ENCODE measurements around the gene MTFR2. TPM values are rescaled to one million over a fixed set of nuclear protein-coding genes. Genes with fewer than 3 reads are reported as not detected.

MTFR2 gene
- total RNA-seq, 2 donors from 2014 or later, result 4.0 to 6.3 TPM

DNA sequence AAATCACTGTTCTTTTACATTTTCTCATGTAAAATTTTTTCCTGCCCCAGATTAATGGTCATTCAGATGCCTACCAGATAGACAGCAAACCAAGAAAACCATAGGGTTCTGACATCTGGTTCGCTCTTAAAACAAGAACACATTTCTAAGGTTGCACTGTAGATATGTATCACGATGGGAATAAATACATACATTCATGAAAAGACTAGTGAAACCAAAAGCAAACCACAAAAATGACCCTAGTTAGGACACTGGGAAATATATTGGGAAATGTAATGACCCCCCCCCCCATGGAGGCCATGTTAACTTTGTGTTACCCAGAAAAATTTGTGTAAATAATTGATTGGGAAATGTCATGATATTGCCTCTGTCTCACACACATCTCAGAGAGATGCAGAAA lies 37.5 kb downstream of the MTFR2 start:
- H3K27me3 ChIP-seq (ENCODE audit: control insufficient read depth, insufficient read depth, low read length, poor library complexity, severe bottlenecking), result no peaks in the 10 kb centered on the region
- no peaks in the 10 kb centered on the region for H3K9me3 ChIP-seq (ENCODE audit: control insufficient read depth, low read length)
- H3K4me3 Mint-ChIP-seq, result no peak overlapping the region
- H3K27me3 Mint-ChIP-seq (ENCODE audit: insufficient read depth), result no peaks in the 10 kb centered on the region
- no peak overlapping the region for H3K4me3 ChIP-seq (ENCODE audit: low read length)
- H3K27ac ChIP-seq (ENCODE audit: low read depth, low read length), result no peak overlapping the region
- H3K9ac ChIP-seq (ENCODE audit: extremely low read depth, low read length, poor library complexity, severe bottlenecking), result no peak overlapping the region
- H3K36me3 Mint-ChIP-seq (ENCODE audit: low read depth), result no peaks in the 10 kb centered on the region
- TF ChIP-seq, protein P1, sequence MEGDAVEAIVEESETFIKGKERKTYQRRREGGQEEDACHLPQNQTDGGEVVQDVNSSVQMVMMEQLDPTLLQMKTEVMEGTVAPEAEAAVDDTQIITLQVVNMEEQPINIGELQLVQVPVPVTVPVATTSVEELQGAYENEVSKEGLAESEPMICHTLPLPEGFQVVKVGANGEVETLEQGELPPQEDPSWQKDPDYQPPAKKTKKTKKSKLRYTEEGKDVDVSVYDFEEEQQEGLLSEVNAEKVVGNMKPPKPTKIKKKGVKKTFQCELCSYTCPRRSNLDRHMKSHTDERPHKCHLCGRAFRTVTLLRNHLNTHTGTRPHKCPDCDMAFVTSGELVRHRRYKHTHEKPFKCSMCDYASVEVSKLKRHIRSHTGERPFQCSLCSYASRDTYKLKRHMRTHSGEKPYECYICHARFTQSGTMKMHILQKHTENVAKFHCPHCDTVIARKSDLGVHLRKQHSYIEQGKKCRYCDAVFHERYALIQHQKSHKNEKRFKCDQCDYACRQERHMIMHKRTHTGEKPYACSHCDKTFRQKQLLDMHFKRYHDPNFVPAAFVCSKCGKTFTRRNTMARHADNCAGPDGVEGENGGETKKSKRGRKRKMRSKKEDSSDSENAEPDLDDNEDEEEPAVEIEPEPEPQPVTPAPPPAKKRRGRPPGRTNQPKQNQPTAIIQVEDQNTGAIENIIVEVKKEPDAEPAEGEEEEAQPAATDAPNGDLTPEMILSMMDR (conservative IDR thresholded peaks at IDR 0.05), result no peak
- H3K36me3 ChIP-seq (ENCODE audit: control insufficient read depth, insufficient read depth, low read length), result no peaks in the 10 kb centered on the region
- WGBS, 2 experiments (ENCODE audit: insufficient coverage in 1 of 2, insufficient read length in 1 of 2), result 89% methylated on average over 2 of the region's 2 CpGs; no CpG with 5 or more reads in 1 of the 2 experiments
- no peaks in the 10 kb centered on the region for H3K9me3 Mint-ChIP-seq
- H3K4me1 ChIP-seq (ENCODE audit: control insufficient read depth, insufficient read depth, low read length), result no peaks in the 10 kb centered on the region
- no peak overlapping the region for H3K27ac Mint-ChIP-seq
- DNase-seq, result no peak
- H3K4me1 Mint-ChIP-seq, result no peaks in the 10 kb centered on the region

DNA sequence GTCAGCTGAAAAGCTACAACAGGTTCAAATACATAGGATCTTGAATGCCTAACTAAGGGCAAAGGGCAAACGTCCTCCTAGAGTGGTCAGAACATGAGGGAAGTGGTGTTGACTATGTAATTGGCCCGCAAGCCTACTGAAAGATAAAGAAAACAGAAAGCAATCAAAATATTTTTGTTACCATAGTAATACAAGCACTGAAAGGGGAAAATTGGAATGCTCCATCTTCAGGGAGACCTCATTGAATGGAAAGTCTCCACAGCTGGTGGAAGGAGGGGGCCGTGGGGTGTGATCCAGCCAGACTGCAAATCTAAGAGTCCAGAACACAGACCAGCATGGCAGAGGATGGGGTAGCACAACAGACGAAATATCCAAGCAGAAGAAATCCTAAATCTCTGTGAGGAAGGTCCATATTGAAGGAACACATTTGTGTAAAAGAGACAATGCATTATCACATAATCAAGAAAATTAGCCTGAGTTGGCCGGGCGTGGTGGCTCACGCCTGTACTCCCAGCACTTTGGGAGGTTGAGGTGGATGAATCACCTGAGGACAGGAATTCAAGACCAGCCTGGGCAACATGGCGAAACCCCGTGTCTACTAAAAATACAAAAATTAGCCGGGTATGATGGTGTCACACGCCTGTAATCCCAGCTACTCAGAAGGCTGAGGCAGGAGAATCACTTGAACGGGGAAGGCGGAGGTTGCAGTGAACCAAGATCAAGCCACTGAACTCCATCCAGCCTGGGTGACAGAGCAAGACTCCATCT lies 39.5 kb downstream of the MTFR2 start:
- H3K36me3 ChIP-seq (ENCODE audit: control insufficient read depth, insufficient read depth, low read length), result no peaks in the 10 kb centered on the region
- Mint-ChIP-seq H3K4me3 (no peak overlapping the region), H3K9me3 (no peaks in the 10 kb centered on the region), H3K4me1 (no peaks in the 10 kb centered on the region), H3K36me3 (ENCODE audit: low read depth) (no peaks in the 10 kb centered on the region), H3K27me3 (ENCODE audit: insufficient read depth) (no peaks in the 10 kb centered on the region), H3K27ac (no peak overlapping the region)
- peaks cover 3% of the 10 kb centered on the region for H3K4me1 ChIP-seq (ENCODE audit: control insufficient read depth, insufficient read depth, low read length)
- WGBS, 2 experiments (ENCODE audit: insufficient coverage in 1 of 2, insufficient read length in 1 of 2), result 91 to 95% methylated on average over 9 to 13 of the region's 13 CpGs
- no peak overlapping the region for H3K9ac ChIP-seq (ENCODE audit: extremely low read depth, low read length, poor library complexity, severe bottlenecking)
- H3K27me3 ChIP-seq (ENCODE audit: control insufficient read depth, insufficient read depth, low read length, poor library complexity, severe bottlenecking), result no peaks in the 10 kb centered on the region
- TF ChIP-seq, protein P1 (conservative IDR thresholded peaks at IDR 0.05), result no peak
- no peak overlapping the region for H3K4me3 ChIP-seq (ENCODE audit: low read length)
- no peaks in the 10 kb centered on the region for H3K9me3 ChIP-seq (ENCODE audit: control insufficient read depth, low read length)
- no peak for DNase-seq
- H3K27ac ChIP-seq (ENCODE audit: low read depth, low read length), result no peak overlapping the region

DNA sequence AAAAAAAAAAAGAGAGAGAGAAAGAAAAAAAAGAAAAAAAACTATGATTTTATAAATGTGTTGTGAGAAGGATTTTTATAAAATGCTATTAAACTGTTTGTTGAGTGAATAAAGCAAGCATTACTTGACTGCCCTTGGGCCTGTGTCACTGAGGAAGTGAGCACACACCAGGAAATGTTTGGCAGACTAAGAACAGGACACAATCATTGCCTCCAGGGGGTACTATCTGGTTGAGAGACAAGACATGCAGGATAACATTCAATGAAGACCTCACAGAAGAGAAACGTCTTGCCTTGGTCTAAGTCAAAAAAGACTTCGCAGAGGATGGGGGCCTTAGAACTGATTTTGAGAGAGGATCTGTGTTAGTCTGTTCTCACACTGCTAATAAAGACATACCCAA lies 40.6 kb downstream of the MTFR2 start:
- TF ChIP-seq, protein P1 (conservative IDR thresholded peaks at IDR 0.05), result no peak
- Histone ChIP-seq H3K9ac (ENCODE audit: extremely low read depth, low read length, poor library complexity, severe bottlenecking) (no peak overlapping the region), H3K4me3 (ENCODE audit: low read length) (no peak overlapping the region), H3K27ac (ENCODE audit: low read depth, low read length) (no peak overlapping the region), H3K36me3 (ENCODE audit: control insufficient read depth, insufficient read depth, low read length) (no peaks in the 10 kb centered on the region), H3K9me3 (ENCODE audit: control insufficient read depth, low read length) (no peaks in the 10 kb centered on the region), H3K4me1 (ENCODE audit: control insufficient read depth, insufficient read depth, low read length) (peaks cover 7% of the 10 kb centered on the region), H3K27me3 (ENCODE audit: control insufficient read depth, insufficient read depth, low read length, poor library complexity, severe bottlenecking) (no peaks in the 10 kb centered on the region)
- Mint-ChIP-seq H3K27ac (no peak overlapping the region), H3K9me3 (no peaks in the 10 kb centered on the region), H3K4me1 (no peaks in the 10 kb centered on the region), H3K36me3 (ENCODE audit: low read depth) (no peaks in the 10 kb centered on the region), H3K4me3 (no peak overlapping the region), H3K27me3 (ENCODE audit: insufficient read depth) (no peaks in the 10 kb centered on the region)
- WGBS, 2 experiments (ENCODE audit: insufficient coverage in 1 of 2, insufficient read length in 1 of 2), result 89 to 95% methylated on average over 2 of the region's 2 CpGs
- DNase-seq, result no peak
